SK-N-SH (cell line): ENCODE measurements around the gene EIF3A.

Experiments
- CHD2 ChIP-seq: fragments of 150-350 bp; IDR thresholded peaks from 2 replicates; pipeline ENCODE4 v1.6.1; 2018; ENCODE audit warnings: low read length; ENCODE audit not compliant: partially characterized antibody
- CTCF ChIP-seq: fragments of 200-600 bp; sonication (generic); IDR thresholded peaks from 2 replicates; pipeline ENCODE4 v1.6.1; 2017; ENCODE audit warnings: antibody characterized with exemption, mild to moderate bottlenecking, moderate library complexity
- MXI1 ChIP-seq: IDR thresholded peaks from 2 replicates; pipeline ENCODE4 v1.6.1; 2012; ENCODE audit warnings: mild to moderate bottlenecking, low read depth, low read length, improper control_type of control experiment
- NFIC ChIP-seq: IDR thresholded peaks from 2 replicates; pipeline ENCODE4 v1.4.0; 2012; ENCODE audit warnings: borderline replicate concordance
- REST ChIP-seq: IDR thresholded peaks from 2 replicates; pipeline ENCODE4 v1.6.1; 2012; ENCODE audit warnings: mild to moderate bottlenecking, low read depth, low read length, moderate library complexity
- SIN3A ChIP-seq: IDR thresholded peaks from 2 replicates; pipeline ENCODE4 v1.6.1; 2012; ENCODE audit warnings: low read depth, mild to moderate bottlenecking, low read length, moderate library complexity, borderline replicate concordance
- TAF1 ChIP-seq: IDR thresholded peaks from 2 replicates; pipeline ENCODE4 v1.6.1; 2012; ENCODE audit warnings: low read depth, mild to moderate bottlenecking, low read length, moderate library complexity, borderline replicate concordance

GRCh38 chr10:119103241-119103902 is 22.8 kb upstream of the EIF3A start:
- TF ChIP-seq MXI1 (no peak), NFIC (no peak), CTCF (no peak), REST (no peak), TAF1 (no peak), SIN3A (no peak), CHD2 (no peak)
